ENCODE data around the gene TNFAIP2.

TNFAIP2 gene

DNA sequence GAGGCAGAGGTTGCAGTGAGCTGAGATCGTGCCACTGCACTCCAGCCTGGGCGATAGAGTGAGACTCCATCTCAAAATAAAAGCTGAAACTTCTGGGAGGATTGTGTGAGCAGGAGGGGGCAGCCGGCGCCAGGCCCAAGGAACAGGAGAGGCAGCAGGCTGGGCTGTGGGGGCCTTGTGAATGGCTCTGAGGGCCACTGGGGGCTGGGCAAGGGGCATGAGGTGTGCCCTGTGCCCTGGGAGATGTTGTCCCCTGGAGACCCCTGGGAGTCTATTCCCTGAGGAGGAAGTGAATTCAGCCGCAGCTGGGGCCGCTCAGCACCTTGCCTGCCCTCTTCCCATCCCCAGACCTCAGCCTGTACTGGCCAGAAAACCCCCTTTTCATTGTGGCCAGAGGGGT is 34.3 kb upstream of the TNFAIP2 start:
- no peak overlapping the region for H3K4me3 Mint-ChIP-seq
- DNase-seq (no peak), ATAC-seq (replicated peaks) (no peak)
- H3K9me3 Mint-ChIP-seq = no peaks in the 10 kb centered on the region
- H3K36me3 Mint-ChIP-seq (ENCODE audit: insufficient read depth) = no peaks in the 10 kb centered on the region
- H3K27ac Mint-ChIP-seq = no peak overlapping the region
- peaks cover 7 to 15% of the 10 kb centered on the region in 2 donors for H3K27me3 Mint-ChIP-seq
- H3K4me1 Mint-ChIP-seq (ENCODE audit: low read depth in 2 of 2) = peaks cover 4% of the 10 kb centered on the region in 2 donors

DNA sequence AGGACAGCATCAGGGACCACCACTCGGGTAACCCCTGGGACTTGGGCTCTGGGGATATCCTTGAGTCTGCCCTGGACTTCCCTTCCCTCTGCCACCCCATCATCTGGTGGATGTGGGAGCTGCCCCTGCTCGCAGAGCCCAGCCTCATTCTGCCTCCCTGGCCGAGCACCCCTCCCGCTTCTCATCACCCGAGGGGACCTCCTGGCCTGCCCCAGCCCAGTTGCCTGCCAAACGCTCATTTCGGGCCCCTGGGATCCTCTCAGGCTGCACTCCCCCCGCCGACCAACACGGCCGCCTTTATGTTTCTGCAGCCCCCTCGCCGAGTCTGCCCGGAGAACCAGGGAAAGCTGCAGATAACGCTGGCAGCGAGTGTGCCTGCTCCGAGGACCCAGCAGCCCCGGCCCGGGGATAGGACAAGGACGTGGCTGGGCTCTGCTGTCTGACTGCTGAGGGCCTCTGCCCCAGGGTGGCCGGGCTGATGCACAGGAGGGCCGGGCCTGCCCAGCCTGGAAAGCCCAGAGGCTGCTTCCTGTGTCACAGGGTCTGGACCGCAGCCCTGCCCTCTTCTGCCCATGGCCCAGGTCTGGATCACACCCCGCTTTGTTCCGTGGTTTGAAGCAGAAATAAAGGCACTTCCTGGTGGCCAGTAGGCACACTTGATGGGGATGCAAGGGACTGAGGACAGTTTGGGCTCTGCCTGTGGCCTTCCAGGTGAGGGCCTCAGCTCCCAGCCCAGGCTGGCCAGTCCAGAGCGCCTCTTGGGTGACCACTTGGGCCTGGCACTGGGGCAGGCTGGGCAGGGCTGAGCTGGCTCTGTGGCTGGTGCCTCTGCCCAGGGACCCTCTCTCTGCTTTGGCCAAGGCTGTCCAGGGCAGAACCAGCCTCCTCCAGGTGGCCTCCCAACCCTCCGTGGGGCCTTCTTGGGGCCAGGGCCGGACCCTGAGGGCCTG is 33.6 kb upstream of the TNFAIP2 start:
- ATAC-seq (replicated peaks) = no peak
- no peak for DNase-seq
- peaks cover 4% of the 10 kb centered on the region in 2 donors for H3K4me1 Mint-ChIP-seq (ENCODE audit: low read depth in 2 of 2)
- H3K4me3 Mint-ChIP-seq = no peak overlapping the region
- no peaks in the 10 kb centered on the region for H3K9me3 Mint-ChIP-seq
- H3K27me3 Mint-ChIP-seq = peaks cover 7 to 15% of the 10 kb centered on the region in 2 donors
- no peak overlapping the region for H3K27ac Mint-ChIP-seq
- H3K36me3 Mint-ChIP-seq (ENCODE audit: insufficient read depth) = peaks cover 3% of the 10 kb centered on the region

GRCh38 chr14:103090481-103091020 is 32.7 kb upstream of the TNFAIP2 start:
- Mint-ChIP-seq H3K27ac (no peak overlapping the region), H3K4me1 (ENCODE audit: low read depth in 2 of 2) (peaks cover 4 to 6% of the 10 kb centered on the region in 2 donors), H3K4me3 (peak overlapping the region; percentile 74 to 77), H3K36me3 (ENCODE audit: insufficient read depth) (peaks cover 3% of the 10 kb centered on the region), H3K9me3 (no peaks in the 10 kb centered on the region), H3K27me3 (peaks cover 7 to 15% of the 10 kb centered on the region in 2 donors)
- DNase-seq = no peak
- no peak for ATAC-seq (replicated peaks)

- H3K9me3 Mint-ChIP-seq = no peaks in the 10 kb centered on the region
- no peak overlapping the region for H3K27ac Mint-ChIP-seq
- H3K4me3 Mint-ChIP-seq = peak overlapping the region; percentile 74 to 77
- H3K27me3 Mint-ChIP-seq = peaks cover 7 to 16% of the 10 kb centered on the region in 2 donors
- peaks cover 3% of the 10 kb centered on the region for H3K36me3 Mint-ChIP-seq (ENCODE audit: insufficient read depth)
- peaks cover 4 to 7% of the 10 kb centered on the region in 2 donors for H3K4me1 Mint-ChIP-seq (ENCODE audit: low read depth in 2 of 2)
- peak; percentile 89 for ATAC-seq (replicated peaks)
- peak; percentile 69 to 76 (median 69) for DNase-seq
Observed at GRCh38 chr14:103091041-103091882, 32.0 kb upstream of the TNFAIP2 start.

- DNase-seq (no peak), ATAC-seq (replicated peaks) (no peak)
- Mint-ChIP-seq H3K4me3 (peak overlapping the region; percentile 37 to 61), H3K27ac (no peak overlapping the region), H3K27me3 (peaks cover 9 to 17% of the 10 kb centered on the region in 2 donors), H3K9me3 (no peaks in the 10 kb centered on the region), H3K4me1 (ENCODE audit: low read depth in 2 of 2) (peaks cover 4 to 9% of the 10 kb centered on the region in 2 donors), H3K36me3 (ENCODE audit: insufficient read depth) (peaks cover 3% of the 10 kb centered on the region)
Observed at GRCh38 chr14:103091883-103092222, 31.4 kb upstream of the TNFAIP2 start.

DNA sequence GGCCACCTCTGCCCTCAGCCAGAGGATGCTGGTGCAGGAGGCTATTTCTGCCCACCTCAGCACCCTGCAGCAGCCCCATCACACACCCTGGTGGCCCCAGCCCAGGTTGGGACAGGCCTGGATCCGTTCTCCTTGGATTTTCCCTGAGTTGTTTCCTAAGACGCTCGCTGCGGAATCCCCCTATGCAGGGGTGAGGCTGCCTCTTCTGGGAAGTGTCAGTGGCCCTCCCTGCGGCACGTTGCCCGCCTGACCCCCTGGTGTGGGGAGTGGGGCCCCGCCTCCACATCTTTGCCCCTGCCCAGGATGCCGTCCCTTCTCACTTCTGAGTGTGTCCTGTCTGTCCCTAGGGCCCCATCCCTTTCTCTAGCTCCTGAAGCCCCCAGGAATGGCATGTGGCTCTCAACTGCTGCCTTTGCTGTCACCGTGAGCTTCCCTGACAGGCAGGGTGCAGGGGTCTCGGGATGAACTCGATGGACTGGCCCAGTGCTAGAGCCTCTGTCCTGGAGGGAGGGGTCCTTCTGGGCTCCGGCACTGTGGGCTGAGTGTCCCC is 29.3 kb upstream of the TNFAIP2 start:
- H3K27me3 Mint-ChIP-seq = peaks cover 15 to 20% of the 10 kb centered on the region in 2 donors
- peaks cover 3% of the 10 kb centered on the region for H3K36me3 Mint-ChIP-seq (ENCODE audit: insufficient read depth)
- H3K4me1 Mint-ChIP-seq (ENCODE audit: low read depth in 2 of 2) = peaks cover 4 to 9% of the 10 kb centered on the region in 2 donors
- ATAC-seq (replicated peaks) = no peak
- H3K9me3 Mint-ChIP-seq = no peaks in the 10 kb centered on the region
- no peak for DNase-seq
- H3K27ac Mint-ChIP-seq = no peak overlapping the region
- no peak overlapping the region for H3K4me3 Mint-ChIP-seq

GRCh38 chr14:103094406-103095209 is 28.7 kb upstream of the TNFAIP2 start, which contains the start of gene EXOC3L4:
TSS of gene EXOC3L4 (plus strand) at chr14:103094725. CDS start at chr14:103100220, 5,495 bp downstream.
- no peaks in the 10 kb centered on the region for H3K9me3 Mint-ChIP-seq
- DNase-seq (no peak), ATAC-seq (replicated peaks) (no peak)
- H3K27me3 Mint-ChIP-seq = peaks cover 15 to 20% of the 10 kb centered on the region in 2 donors
- H3K36me3 Mint-ChIP-seq (ENCODE audit: insufficient read depth) = peaks cover 3% of the 10 kb centered on the region
- H3K27ac Mint-ChIP-seq = no peak within 1 kb of the TSS
- peaks cover 4 to 9% of the 10 kb centered on the region in 2 donors for H3K4me1 Mint-ChIP-seq (ENCODE audit: low read depth in 2 of 2)
- no peak within 1 kb of the TSS for H3K4me3 Mint-ChIP-seq

DNA sequence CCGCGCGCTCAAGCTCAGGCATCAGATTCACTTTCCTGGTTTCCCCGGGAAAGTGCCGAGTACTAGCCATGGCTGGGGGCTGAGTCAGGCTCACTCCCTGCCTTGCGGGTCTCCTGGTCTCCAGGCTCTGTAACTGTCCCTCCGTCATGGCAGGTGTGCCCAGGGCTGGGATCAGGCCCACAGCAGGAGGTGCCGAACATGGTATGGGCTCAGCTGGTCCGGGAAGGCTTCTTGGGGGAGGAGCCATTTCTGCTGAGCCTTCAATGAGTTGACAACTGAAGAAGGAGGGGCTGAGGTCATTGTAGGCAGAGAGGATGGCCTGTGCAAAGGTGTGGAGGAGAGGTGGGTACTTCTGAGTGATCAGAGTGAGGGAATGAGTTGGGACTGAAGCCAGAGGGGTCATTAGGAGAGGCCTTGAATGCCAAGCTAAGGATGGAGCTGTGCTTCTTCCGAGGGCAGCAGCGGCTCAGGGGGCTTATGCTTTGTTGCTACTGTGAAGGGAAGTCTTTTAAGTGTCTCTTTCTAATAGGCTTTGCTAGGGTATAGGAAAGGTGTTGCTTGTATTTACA is 28.0 kb upstream of the TNFAIP2 start:
- H3K4me3 Mint-ChIP-seq = no peak overlapping the region
- no peak for DNase-seq
- peaks cover 4 to 9% of the 10 kb centered on the region in 2 donors for H3K4me1 Mint-ChIP-seq (ENCODE audit: low read depth in 2 of 2)
- peaks cover 3% of the 10 kb centered on the region for H3K36me3 Mint-ChIP-seq (ENCODE audit: insufficient read depth)
- peaks cover 15 to 24% of the 10 kb centered on the region in 2 donors for H3K27me3 Mint-ChIP-seq
- no peak overlapping the region for H3K27ac Mint-ChIP-seq
- no peaks in the 10 kb centered on the region for H3K9me3 Mint-ChIP-seq
- ATAC-seq (replicated peaks) = no peak

- Mint-ChIP-seq H3K4me3 (no peak overlapping the region), H3K27me3 (peaks cover 21 to 35% of the 10 kb centered on the region in 2 donors), H3K4me1 (ENCODE audit: low read depth in 2 of 2) (peaks cover 0 to 7% of the 10 kb centered on the region in 2 donors), H3K27ac (no peak overlapping the region), H3K36me3 (ENCODE audit: insufficient read depth) (peaks cover 3% of the 10 kb centered on the region), H3K9me3 (no peaks in the 10 kb centered on the region)
- no peak for ATAC-seq (replicated peaks)
- no peak for DNase-seq
Observed at GRCh38 chr14:103096387-103096786, 26.9 kb upstream of the TNFAIP2 start.

- Mint-ChIP-seq H3K4me1 (ENCODE audit: low read depth in 2 of 2) (peaks cover 0 to 8% of the 10 kb centered on the region in 2 donors), H3K9me3 (no peaks in the 10 kb centered on the region)
Observed at GRCh38 chr14:103097244-103097993, 25.8 kb upstream of the TNFAIP2 start.

DNA sequence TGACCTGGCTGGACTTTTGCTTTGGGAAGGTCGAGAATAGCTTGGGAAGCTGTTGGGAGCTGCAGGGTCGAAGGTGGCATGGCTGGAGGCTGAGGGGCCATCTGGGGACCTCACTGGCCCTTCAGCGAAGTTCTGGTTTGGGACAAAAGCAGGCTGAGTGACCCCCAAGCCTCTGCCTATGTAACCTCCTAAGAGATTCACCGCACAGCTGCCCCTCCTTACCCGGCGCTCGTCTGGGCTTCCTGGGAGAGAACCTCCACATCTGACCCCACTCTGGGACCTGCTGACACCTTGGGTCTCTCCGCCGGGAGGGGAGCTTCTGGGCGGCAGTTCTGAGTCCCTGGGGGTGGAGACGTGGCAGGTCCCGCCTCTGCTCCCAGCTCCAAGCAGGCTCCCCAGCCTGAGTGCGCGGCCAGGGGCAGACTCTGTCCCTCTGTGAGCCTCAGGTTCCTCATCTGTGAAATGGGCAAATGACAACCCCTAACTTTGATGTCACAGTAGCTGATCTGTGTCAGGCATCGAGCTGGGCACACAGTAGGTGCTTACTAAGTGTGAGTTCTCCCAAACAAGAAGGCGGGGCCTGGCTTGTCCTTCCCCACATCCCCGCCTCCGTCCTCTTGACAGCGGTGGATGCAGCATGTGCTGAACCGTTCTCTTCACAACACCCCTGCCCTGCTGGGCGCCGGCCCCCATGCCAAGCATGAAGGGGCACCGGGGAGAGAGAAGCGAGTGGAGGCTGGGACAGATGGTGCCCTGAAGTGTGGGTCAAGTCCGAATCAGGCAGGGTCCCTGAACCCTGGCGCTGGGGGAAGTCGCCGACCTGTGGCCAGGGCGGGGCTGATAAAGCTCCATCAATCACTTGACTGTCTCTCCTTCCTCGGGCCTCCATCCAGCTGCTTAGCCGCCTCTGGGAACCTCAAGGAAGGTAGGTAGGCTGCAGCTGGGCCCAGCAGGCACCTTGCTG is 25.0 kb upstream of the TNFAIP2 start:
- no peak overlapping the region for H3K27ac Mint-ChIP-seq
- ATAC-seq (replicated peaks) = no peak
- peaks cover 0 to 8% of the 10 kb centered on the region in 2 donors for H3K4me1 Mint-ChIP-seq (ENCODE audit: low read depth in 2 of 2)
- H3K36me3 Mint-ChIP-seq (ENCODE audit: insufficient read depth) = peaks cover 3% of the 10 kb centered on the region
- no peak for DNase-seq
- peaks cover 28 to 53% of the 10 kb centered on the region in 2 donors for H3K27me3 Mint-ChIP-seq
- no peak overlapping the region for H3K4me3 Mint-ChIP-seq
- H3K9me3 Mint-ChIP-seq = no peaks in the 10 kb centered on the region

More at GRCh38 chr14:103097244-103097993, 25.8 kb upstream of the TNFAIP2 start:
- Mint-ChIP-seq H3K27me3 (peaks cover 23 to 44% of the 10 kb centered on the region in 2 donors), H3K36me3 (ENCODE audit: insufficient read depth) (peaks cover 3% of the 10 kb centered on the region), H3K4me3 (no peak overlapping the region), H3K27ac (no peak overlapping the region)
- DNase-seq (no peak), ATAC-seq (replicated peaks) (no peak)

All from effector memory CD8-positive, alpha-beta T cell (primary cell).